Retinal pigment epithelial cell (primary cell): ENCODE measurements around the gene NELL2.

Source experiments
- DNase-seq: peaks from one replicate; pipeline ENCODE4 v3.0.0-alpha.2; 2010; ENCODE audit warnings: low read depth
- H3K4me3 ChIP-seq: 2 replicates; pipeline ENCODE4 v1.5.1; 2011; ENCODE audit warnings: mild to moderate bottlenecking, low read length, control low read depth, moderate library complexity
- CTCF ChIP-seq: conservative IDR thresholded peaks from 2 replicates; pipeline ENCODE4 v1.5.1; 2011; ENCODE audit warnings: low read depth, low read length, control low read depth, inconsistent platforms

NELL2 gene

GRCh38 chr12:44885902-44886301 is 9.8 kb upstream of the NELL2 start:
- no peak overlapping the region for H3K4me3 ChIP-seq
- TF ChIP-seq CTCF, result no peak
- no peak for DNase-seq

GRCh38 chr12:44881197-44881596 is 5.1 kb upstream of the NELL2 start:
- DNase-seq, result no peak
- no peak overlapping the region for H3K4me3 ChIP-seq
- no peak for TF ChIP-seq CTCF

DNA sequence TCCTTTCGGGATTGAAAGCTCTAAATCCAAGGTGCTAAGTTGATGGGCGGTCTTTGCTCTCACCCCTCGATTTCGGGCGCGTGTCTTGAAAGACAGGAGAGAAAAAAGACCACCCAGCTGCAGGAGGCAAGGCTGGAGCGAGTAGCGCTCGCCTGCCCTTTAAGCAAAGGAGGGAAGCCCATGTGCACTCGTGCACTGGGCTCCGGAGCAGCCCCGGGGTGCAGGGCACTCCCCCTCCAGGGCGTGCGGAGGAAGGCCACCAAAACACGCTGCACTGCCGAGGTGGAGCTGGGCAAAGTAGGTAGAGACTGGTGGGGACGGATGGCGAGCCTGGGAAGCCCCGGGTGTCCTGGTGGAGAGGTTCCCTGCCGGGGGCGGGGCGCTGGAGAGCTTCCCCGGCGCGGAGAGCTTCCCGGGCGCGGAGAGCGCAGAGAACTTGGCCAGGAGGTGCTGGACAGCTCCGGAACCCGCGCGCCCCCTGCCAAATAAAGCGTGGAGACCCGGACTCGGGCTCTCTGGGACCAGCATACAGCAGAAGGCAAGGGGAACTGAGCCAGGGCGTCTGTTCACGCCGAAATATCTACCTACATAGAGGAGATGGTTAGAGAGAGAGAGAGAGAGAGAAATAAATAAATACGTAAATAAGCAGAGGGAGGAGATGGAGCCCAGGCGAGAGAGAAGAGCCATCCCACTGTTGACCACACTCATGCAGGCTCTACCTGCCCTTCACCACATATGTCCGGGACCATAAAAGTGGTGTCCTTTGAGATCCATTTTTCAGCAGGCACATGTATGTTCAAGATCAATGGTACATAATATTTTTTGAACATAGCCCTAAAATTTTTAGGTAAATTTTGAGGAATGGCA is 662 bp upstream of the NELL2 start:
- peak overlapping the region; percentile 73 for H3K4me3 ChIP-seq
- peak; percentile 14 for DNase-seq
- TF ChIP-seq CTCF, result no peak

- DNase-seq, result no peak
- peak overlapping the region; percentile 73 for H3K4me3 ChIP-seq
- no peak for TF ChIP-seq CTCF
These were observed 630 bp downstream of the NELL2 start for GRCh38 chr12:44875417-44875953.

GRCh38 chr12:44874981-44875416 is 1.1 kb downstream of the NELL2 start:
- DNase-seq, result no peak
- TF ChIP-seq CTCF, result no peak
- H3K4me3 ChIP-seq, result peak overlapping the region; percentile 73

DNA sequence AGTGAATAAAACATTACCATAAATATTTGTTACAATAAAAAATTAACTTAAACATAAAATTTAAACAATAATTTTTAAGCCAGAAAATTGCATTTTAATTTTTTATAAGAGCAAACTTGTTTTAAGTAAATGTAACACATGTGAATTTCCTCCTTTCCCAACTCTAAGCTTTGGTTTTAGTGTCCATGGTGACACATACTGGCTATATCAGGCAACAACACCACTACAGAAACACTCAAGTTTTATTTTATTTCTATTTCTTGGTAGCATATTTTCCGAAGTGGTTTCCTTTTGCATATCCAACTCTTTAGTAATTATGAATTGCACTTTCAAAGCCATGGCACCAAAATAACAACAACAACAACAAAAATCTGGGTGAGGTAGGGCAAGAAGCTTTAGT is 2.2 kb downstream of the NELL2 start:
- H3K4me3 ChIP-seq, result peak overlapping the region; percentile 73
- peak; percentile 63 for TF ChIP-seq CTCF
- DNase-seq, result peak; percentile 20

DNA sequence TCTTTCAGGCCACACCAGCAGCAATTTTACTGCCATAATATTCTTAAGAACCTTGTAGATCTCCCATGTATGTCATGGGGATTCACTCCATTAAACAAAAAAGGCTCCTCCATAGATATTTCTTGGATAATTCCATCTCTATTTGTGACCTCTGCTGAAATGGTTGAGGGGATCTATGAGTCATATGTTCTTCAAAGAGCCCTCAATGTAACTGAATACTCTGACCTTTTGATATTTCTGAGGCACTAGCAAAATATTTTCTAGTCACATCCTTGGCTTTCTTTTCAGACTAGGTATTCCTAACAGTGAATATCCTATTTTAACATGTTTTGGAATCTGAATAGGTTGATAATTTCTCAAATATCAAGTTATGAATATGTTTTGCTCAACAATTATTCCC is 6.6 kb downstream of the NELL2 start:
- TF ChIP-seq CTCF, result no peak
- DNase-seq, result no peak
- H3K4me3 ChIP-seq, result no peak overlapping the region
